Smooth muscle cell (in vitro differentiated cells): ENCODE measurements around the gene MYL11. TPM values are rescaled to one million over a fixed set of nuclear protein-coding genes. Genes with fewer than 3 reads are reported as not detected.
A peak's percentile ranks its signal among the peaks of the same experiment; 100 is the strongest.

Source experiments
- DNase-seq: peaks from one replicate; lab custom pipeline; 2025; ENCODE audit not compliant: unreplicated experiment; lab: John Stamatoyannopoulos, UW
- H2AFZ ChIP-seq: fragments of 200-600 bp; sonication (generic); 2 replicates; pipeline ENCODE4 v1.6.0; 2016; ENCODE audit warnings: antibody characterized with exemption, low read depth, mild to moderate bottlenecking
- H3F3A ChIP-seq: fragments of 200-600 bp; sonication (generic); 2 replicates; pipeline ENCODE4 v1.6.0; 2017; ENCODE audit warnings: antibody characterized with exemption, low read depth
- H3K27ac ChIP-seq: fragments of 200-600 bp; sonication (generic); 2 replicates; pipeline ENCODE4 v1.5.1; 2016; ENCODE audit warnings: low read depth, mild to moderate bottlenecking
- H3K27me3 ChIP-seq: fragments of 200-600 bp; sonication (generic); 2 replicates; pipeline ENCODE4 v1.6.1; 2016; ENCODE audit warnings: low read depth, mild to moderate bottlenecking
- H3K36me3 ChIP-seq: fragments of 200-600 bp; sonication (generic); 2 replicates; pipeline ENCODE4 v1.5.1; 2016; ENCODE audit warnings: low read depth
- H3K4me1 ChIP-seq: fragments of 200-600 bp; sonication (generic); 2 replicates; pipeline ENCODE4 v1.5.1; 2016; ENCODE audit warnings: low read depth
- H3K4me2 ChIP-seq: fragments of 200-600 bp; sonication (generic); 2 replicates; pipeline ENCODE4 v1.6.0; 2016; ENCODE audit warnings: mild to moderate bottlenecking
- H3K4me3 ChIP-seq: fragments of 200-600 bp; sonication (generic); 2 replicates; pipeline ENCODE4 v1.5.1; 2016; ENCODE audit warnings: mild to moderate bottlenecking
- H3K79me2 ChIP-seq: fragments of 200-600 bp; sonication (generic); 2 replicates; pipeline ENCODE4 v1.6.0; 2016; ENCODE audit warnings: low read depth, mild to moderate bottlenecking
- H3K9ac ChIP-seq: fragments of 200-600 bp; sonication (generic); 2 replicates; pipeline ENCODE4 v1.6.0; 2016; ENCODE audit warnings: low read depth
- H3K9me3 ChIP-seq: fragments of 200-600 bp; sonication (generic); replicated peaks from 2 replicates; pipeline ENCODE4 v1.5.1; 2016; ENCODE audit warnings: low read depth
- H4K20me1 ChIP-seq: fragments of 200-600 bp; sonication (generic); 2 replicates; pipeline ENCODE4 v1.6.0; 2016; ENCODE audit warnings: low read depth
- WGBS: methylation state at CpG from one replicate; pipeline ENCODE4 v1.1.7; 2016; ENCODE audit warnings: low lambda C conversion rate; 5-methylcytosine and 5-hydroxymethylcytosine counted together
- polyA plus RNA-seq: library from polyadenylated mRNA; unstranded; fragments of >200 nt; fragmentation: Nextera tagmentation; extraction: Ambion mirVana; gene quantifications from 2 replicates; pipeline ENCODE4 v1.2.1, GENCODE V29; 2016
- total RNA-seq: library from RNA; depleted of rRNA; stranded (reverse); fragments of >200 nt; gene quantifications from 2 replicates; pipeline ENCODE4 v1.2.3, GENCODE V29; 2014
- TF ChIP-seq, protein P1 (sequence below): fragments of 200-600 bp; sonication (generic); IDR thresholded peaks from 2 replicates; pipeline ENCODE4 v1.5.1; 2017; ENCODE audit warnings: borderline replicate concordance, mild to moderate bottlenecking, antibody characterized with exemption; ENCODE audit not compliant: insufficient read depth, poor library complexity, severe bottlenecking

Gene MYL11
- total and polyA plus RNA-seq, 2 experiments from 2014 or later = 3.6 TPM; not detected in 1

DNA sequence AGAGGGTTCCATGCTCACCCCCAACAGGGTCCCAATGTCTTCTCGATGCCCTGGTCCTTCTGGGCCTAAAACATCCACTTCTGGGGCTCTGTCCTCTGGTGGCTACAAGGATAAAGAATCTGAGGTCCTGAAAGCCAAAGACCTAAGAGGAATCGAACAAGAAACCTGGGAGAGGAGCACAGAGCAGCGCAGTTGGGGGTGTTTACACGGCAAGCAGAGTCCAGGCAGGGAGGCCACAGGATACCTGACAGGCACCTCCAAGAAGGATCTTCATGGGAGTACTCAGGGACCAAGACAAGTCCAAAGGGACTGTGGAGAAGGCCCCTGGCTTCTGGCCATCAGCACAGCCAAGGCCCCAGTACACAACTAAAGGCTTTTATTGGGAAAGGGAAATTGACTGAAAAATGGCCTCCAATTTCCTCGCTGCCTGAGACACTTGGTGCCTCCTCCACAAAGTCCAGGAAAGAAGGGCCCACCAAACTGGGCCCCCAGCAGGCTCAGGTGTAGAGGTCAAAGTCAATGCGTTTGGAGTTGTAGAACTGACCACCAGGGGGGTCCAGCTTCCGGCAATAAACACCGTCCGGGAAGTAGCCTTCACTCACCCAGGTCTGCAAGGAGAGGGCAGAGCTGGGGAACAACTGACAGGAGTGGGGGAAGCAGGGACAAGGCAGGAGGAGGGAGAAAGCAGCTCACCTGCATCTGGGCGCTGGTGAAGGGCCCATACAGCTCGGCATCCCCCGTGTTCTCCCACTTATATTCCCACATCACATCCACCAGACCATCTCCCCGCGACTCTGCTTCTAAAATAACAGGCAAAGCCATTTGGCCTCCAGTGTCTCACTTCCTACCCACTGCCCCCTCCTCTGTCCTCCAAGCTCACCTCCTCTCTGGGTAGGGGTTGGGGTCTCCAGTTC is 21.9 kb upstream of the MYL11 start:
- TF ChIP-seq, protein P1, sequence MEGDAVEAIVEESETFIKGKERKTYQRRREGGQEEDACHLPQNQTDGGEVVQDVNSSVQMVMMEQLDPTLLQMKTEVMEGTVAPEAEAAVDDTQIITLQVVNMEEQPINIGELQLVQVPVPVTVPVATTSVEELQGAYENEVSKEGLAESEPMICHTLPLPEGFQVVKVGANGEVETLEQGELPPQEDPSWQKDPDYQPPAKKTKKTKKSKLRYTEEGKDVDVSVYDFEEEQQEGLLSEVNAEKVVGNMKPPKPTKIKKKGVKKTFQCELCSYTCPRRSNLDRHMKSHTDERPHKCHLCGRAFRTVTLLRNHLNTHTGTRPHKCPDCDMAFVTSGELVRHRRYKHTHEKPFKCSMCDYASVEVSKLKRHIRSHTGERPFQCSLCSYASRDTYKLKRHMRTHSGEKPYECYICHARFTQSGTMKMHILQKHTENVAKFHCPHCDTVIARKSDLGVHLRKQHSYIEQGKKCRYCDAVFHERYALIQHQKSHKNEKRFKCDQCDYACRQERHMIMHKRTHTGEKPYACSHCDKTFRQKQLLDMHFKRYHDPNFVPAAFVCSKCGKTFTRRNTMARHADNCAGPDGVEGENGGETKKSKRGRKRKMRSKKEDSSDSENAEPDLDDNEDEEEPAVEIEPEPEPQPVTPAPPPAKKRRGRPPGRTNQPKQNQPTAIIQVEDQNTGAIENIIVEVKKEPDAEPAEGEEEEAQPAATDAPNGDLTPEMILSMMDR = peak; percentile 29
- H4K20me1 ChIP-seq = no peaks in the 10 kb centered on the region
- H2AFZ ChIP-seq = no peak overlapping the region
- H3K27ac ChIP-seq = no peak overlapping the region
- no peak overlapping the region for H3K4me3 ChIP-seq
- no peaks in the 10 kb centered on the region for H3K36me3 ChIP-seq
- H3K4me2 ChIP-seq = no peak overlapping the region
- 94% methylated on average over 14 of the region's 14 CpGs for WGBS
- peaks cover 15% of the 10 kb centered on the region for H3K79me2 ChIP-seq
- no peaks in the 10 kb centered on the region for H3K9me3 ChIP-seq
- peaks cover 16% of the 10 kb centered on the region for H3K4me1 ChIP-seq
- H3K9ac ChIP-seq = no peak overlapping the region
- no peak for DNase-seq
- H3F3A ChIP-seq = peaks cover 3% of the 10 kb centered on the region
- H3K27me3 ChIP-seq = no peaks in the 10 kb centered on the region

DNA sequence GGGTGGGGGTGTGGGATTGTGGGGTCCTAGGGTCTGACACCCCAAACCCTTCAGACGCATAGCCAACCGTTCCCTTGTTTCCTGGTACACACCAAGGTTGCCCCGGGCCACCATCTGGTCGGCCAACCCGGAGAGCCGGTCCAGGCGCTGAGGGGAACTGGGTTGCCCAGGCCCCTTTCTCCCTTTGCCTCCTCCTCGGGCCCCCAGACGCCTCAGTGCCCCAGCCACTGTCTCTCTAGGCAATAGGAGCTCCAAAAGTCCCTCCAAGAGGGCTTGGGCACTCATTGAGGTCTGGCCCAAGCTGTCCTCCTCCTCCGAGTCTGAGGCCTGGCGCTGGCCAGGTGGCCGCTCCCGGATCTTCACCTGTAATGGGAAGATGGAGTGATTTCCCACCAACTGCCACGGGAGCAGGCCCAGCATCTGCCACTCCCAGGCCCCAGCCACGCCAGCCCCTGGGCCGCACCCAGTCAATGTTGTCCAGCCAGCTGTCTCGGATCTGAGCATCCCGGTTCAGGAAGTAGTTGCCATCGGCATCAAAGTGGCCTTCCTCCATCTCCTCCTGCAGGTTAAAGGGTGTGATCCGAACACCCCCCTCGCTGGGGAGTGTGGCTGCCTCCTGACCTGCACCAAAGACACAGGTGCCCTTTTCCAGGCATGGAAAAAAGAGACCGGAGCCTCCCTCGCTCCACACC is 21.0 kb upstream of the MYL11 start:
- no peak overlapping the region for H2AFZ ChIP-seq
- H3K27me3 ChIP-seq = no peaks in the 10 kb centered on the region
- no peaks in the 10 kb centered on the region for H3K9me3 ChIP-seq
- peaks cover 16% of the 10 kb centered on the region for H3K4me1 ChIP-seq
- peak overlapping the region; percentile 91 for H3K4me2 ChIP-seq
- no peak for DNase-seq
- peak overlapping the region; percentile 83 for H3K4me3 ChIP-seq
- H3K36me3 ChIP-seq = no peaks in the 10 kb centered on the region
- H3F3A ChIP-seq = peaks cover 3% of the 10 kb centered on the region
- H3K79me2 ChIP-seq = peaks cover 15% of the 10 kb centered on the region
- TF ChIP-seq, protein P1 = no peak
- WGBS = 97% methylated on average over 23 of the region's 23 CpGs
- no peaks in the 10 kb centered on the region for H4K20me1 ChIP-seq
- peak overlapping the region; percentile 98 for H3K27ac ChIP-seq
- H3K9ac ChIP-seq = peak overlapping the region; percentile 94

DNA sequence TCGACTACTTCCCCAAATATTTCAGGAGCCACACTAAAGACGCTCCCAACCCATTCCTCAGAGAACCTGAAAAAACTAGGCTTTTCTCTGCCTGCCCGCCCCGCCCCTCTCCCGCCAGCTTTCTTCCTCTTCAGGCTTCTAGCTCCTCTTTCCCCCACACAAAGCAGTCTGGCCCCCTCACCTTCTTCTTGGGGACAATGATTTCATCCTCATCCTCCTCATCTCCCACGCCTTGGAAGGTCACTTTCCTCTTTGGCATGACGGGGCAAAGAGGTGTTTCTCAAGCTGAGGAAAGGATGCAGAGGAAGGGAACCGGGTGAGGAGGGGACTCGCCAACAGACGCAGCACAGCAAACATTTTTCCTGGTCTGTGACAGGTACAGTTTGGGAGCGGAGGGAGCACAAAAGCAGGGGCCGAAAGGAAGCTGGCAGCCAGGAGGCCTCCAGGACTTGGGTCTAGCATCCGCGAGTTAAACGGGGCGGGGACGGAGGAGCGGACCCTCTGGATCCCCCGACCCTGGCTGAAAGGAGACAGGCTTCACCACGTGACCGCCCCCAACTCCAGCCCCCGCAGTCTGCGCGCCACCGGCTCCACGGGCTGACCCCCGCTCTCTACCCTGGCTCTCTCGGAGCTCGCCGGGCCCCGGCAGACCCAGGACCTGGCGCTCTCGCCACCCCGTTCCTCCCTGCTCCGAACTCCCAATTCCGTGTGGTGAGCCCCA is 20.0 kb upstream of the MYL11 start:
- 4% methylated on average over 34 of the region's 36 CpGs for WGBS
- Histone ChIP-seq H3K79me2 (peaks cover 15% of the 10 kb centered on the region), H3K27ac (peak overlapping the region; percentile 98), H2AFZ (peak overlapping the region; percentile 64), H3K4me3 (peak overlapping the region; percentile 83), H3K9me3 (no peaks in the 10 kb centered on the region), H3F3A (peaks cover 3% of the 10 kb centered on the region), H3K9ac (peak overlapping the region; percentile 94), H3K27me3 (no peaks in the 10 kb centered on the region), H3K4me1 (peaks cover 16% of the 10 kb centered on the region), H3K4me2 (peak overlapping the region; percentile 91), H4K20me1 (no peaks in the 10 kb centered on the region), H3K36me3 (no peaks in the 10 kb centered on the region)
- no peak for DNase-seq
- TF ChIP-seq, protein P1 = no peak
